Neutrophil (primary cell): ENCODE results near the gene RAB10.
A peak's percentile ranks its signal among the peaks of the same experiment; 100 is the strongest.

Source experiments
- H3K27ac ChIP-seq: fragments of 200-600 bp; sonication (generic); 2 replicates; pipeline ENCODE4 v1.5.1; 2016; ENCODE audit warnings: mild to moderate bottlenecking, moderate library complexity
- H3K27me3 ChIP-seq: fragments of 200-600 bp; sonication (generic); 2 replicates; pipeline ENCODE4 v1.6.0; 2016; ENCODE audit warnings: mild to moderate bottlenecking
- H3K36me3 ChIP-seq: fragments of 200-600 bp; sonication (generic); 2 replicates; pipeline ENCODE4 v1.5.1; 2017
- H3K4me1 ChIP-seq, 2 experiments: fragments of 200-600 bp in 1 of 2; sonication (generic) in 1 of 2; 1 replicate in 1 of 2; 2 replicates in 1 of 2; pipeline versions ENCODE4 v1.5.1 to v1.6.1; 2013 to 2016; ENCODE audit warnings: low read depth in 1 of 2, low read length in 1 of 2, mild to moderate bottlenecking in 1 of 2, moderate library complexity in 1 of 2; ENCODE audit not compliant: control insufficient read depth in 1 of 2, insufficient read depth in 1 of 2
- H3K4me3 ChIP-seq, 2 experiments: fragments of 200-600 bp in 1 of 2; sonication (generic) in 1 of 2; 1 replicate in 1 of 2; 2 replicates in 1 of 2; pipeline ENCODE4 v1.5.1; 2013 to 2016; ENCODE audit warnings: low read depth in 1 of 2, low read length in 1 of 2, mild to moderate bottlenecking in 1 of 2, moderate library complexity in 1 of 2
- H3K9me3 ChIP-seq: fragments of 200-600 bp; sonication (generic); 2 replicates; pipeline ENCODE4 v1.5.1; 2016
- CTCF ChIP-seq: fragments of 200-600 bp; sonication (generic); IDR thresholded peaks from 2 replicates; pipeline ENCODE4 v1.5.1; 2016; ENCODE audit warnings: antibody characterized with exemption

The RAB10 gene

GRCh38 chr2:26058390-26058789 is 24.5 kb downstream of the RAB10 start:
- no peaks in the 10 kb centered on the region for H3K27me3 ChIP-seq
- no peak overlapping the region for H3K4me3 ChIP-seq
- H3K9me3 ChIP-seq = no peaks in the 10 kb centered on the region
- H3K4me1 ChIP-seq = peaks cover 0 to 26% of the 10 kb centered on the region in 2 experiments
- peak overlapping the region; percentile 49 for H3K27ac ChIP-seq
- TF ChIP-seq CTCF = no peak
- H3K36me3 ChIP-seq = peaks cover 13% of the 10 kb centered on the region

GRCh38 chr2:26059542-26059941 is 25.7 kb downstream of the RAB10 start:
- Histone ChIP-seq H3K27me3 (no peaks in the 10 kb centered on the region), H3K27ac (peak overlapping the region; percentile 49), H3K4me1 (peaks cover 0 to 26% of the 10 kb centered on the region in 2 experiments), H3K9me3 (no peaks in the 10 kb centered on the region), H3K4me3 (no peak overlapping the region), H3K36me3 (peaks cover 13% of the 10 kb centered on the region)
- TF ChIP-seq CTCF = no peak

- Histone ChIP-seq H3K4me1 (peaks cover 6 to 28% of the 10 kb centered on the region in 2 experiments), H3K9me3 (no peaks in the 10 kb centered on the region), H3K27ac (peak overlapping the region; percentile 10), H3K4me3 (no peak overlapping the region), H3K27me3 (no peaks in the 10 kb centered on the region), H3K36me3 (peaks cover 13% of the 10 kb centered on the region)
- TF ChIP-seq CTCF = no peak
Observed at GRCh38 chr2:26061539-26061938, 27.7 kb downstream of the RAB10 start.

- H3K9me3 ChIP-seq = no peaks in the 10 kb centered on the region
- H3K4me3 ChIP-seq = no peak overlapping the region
- peak overlapping the region; percentile 63 for H3K27ac ChIP-seq
- H3K36me3 ChIP-seq = peaks cover 13% of the 10 kb centered on the region
- TF ChIP-seq CTCF = no peak
- H3K4me1 ChIP-seq = peaks cover 34 to 42% of the 10 kb centered on the region in 2 experiments
- no peaks in the 10 kb centered on the region for H3K27me3 ChIP-seq
Observed at GRCh38 chr2:26064846-26065245, 31.0 kb downstream of the RAB10 start.

GRCh38 chr2:26067186-26067974 is 33.5 kb downstream of the RAB10 start:
- Histone ChIP-seq H3K27ac (peak overlapping the region; percentile 78), H3K4me1 (peaks cover 52 to 65% of the 10 kb centered on the region in 2 experiments), H3K27me3 (no peaks in the 10 kb centered on the region), H3K4me3 (no peak overlapping the region), H3K36me3 (no peaks in the 10 kb centered on the region), H3K9me3 (no peaks in the 10 kb centered on the region)
- TF ChIP-seq CTCF = no peak
